Calu3 (cell line): Measurements from ENCODE around the gene UBE2J1. TPM values are rescaled to one million over a fixed set of nuclear protein-coding genes. Genes with fewer than 3 reads are reported as not detected.

ENCODE experiments used
- BruUV-seq: library from RNA; stranded (reverse); fragments of 400-500 nt; replicated peaks from 2 replicates; lab custom pipeline; 2021; lab: Mats Ljungman, UMichigan
- CTCF ChIA-PET: fragments of 300-600 bp; sonication (Branson Sonifier 250); formaldehyde crosslinking; loops from one replicate; lab custom pipeline; 2022; ENCODE audit warnings: antibody characterized with exemption; lab: Charles Lee
- DNase-seq: peaks from one replicate; pipeline ENCODE4 v3.0.0; 2022
- H3K27ac Mint-ChIP-seq: one replicate; pipeline ENCODE4 v1.8.0; 2022; ENCODE audit warnings: mixed read lengths; ENCODE audit not compliant: unreplicated experiment
- H3K27me3 Mint-ChIP-seq: one replicate; pipeline ENCODE4 v1.8.0; 2022; ENCODE audit warnings: mixed read lengths; ENCODE audit not compliant: unreplicated experiment
- H3K36me3 Mint-ChIP-seq: one replicate; pipeline ENCODE4 v1.8.0; 2022; ENCODE audit warnings: mild to moderate bottlenecking, moderate library complexity, mixed read lengths; ENCODE audit not compliant: insufficient read depth, unreplicated experiment
- H3K4me1 Mint-ChIP-seq: one replicate; pipeline ENCODE4 v1.8.0; 2022; ENCODE audit warnings: mild to moderate bottlenecking, low read depth, mixed read lengths; ENCODE audit not compliant: unreplicated experiment
- H3K4me3 Mint-ChIP-seq: one replicate; pipeline ENCODE4 v1.8.0; 2022; ENCODE audit warnings: mild to moderate bottlenecking, low read depth, moderate library complexity, mixed read lengths; ENCODE audit not compliant: unreplicated experiment
- H3K9me3 Mint-ChIP-seq: one replicate; pipeline ENCODE4 v1.8.0; 2022; ENCODE audit warnings: low read depth, mixed read lengths; ENCODE audit not compliant: unreplicated experiment
- intact Hi-C: fragments of 100-400 bp; cut with micrococcal nuclease; formaldehyde crosslinking; loops from one replicate; pipeline ENCODE4 v1.10.0; 2022; ENCODE audit not compliant: unreplicated experiment
- total RNA-seq: library from RNA; stranded (reverse); gene quantifications from 2 replicates; pipeline ENCODE4 v1.2.3, GENCODE V29; 2022
- TF ChIP-seq, protein P1 (sequence below): fragments of 200-600 bp; IDR thresholded peaks from one replicate; pipeline ENCODE4 v1.8.0; 2022; ENCODE audit warnings: antibody characterized with exemption; ENCODE audit not compliant: unreplicated experiment

Gene UBE2J1
- total RNA-seq, 1 experiment from 2014 or later = 18.7 TPM

DNA sequence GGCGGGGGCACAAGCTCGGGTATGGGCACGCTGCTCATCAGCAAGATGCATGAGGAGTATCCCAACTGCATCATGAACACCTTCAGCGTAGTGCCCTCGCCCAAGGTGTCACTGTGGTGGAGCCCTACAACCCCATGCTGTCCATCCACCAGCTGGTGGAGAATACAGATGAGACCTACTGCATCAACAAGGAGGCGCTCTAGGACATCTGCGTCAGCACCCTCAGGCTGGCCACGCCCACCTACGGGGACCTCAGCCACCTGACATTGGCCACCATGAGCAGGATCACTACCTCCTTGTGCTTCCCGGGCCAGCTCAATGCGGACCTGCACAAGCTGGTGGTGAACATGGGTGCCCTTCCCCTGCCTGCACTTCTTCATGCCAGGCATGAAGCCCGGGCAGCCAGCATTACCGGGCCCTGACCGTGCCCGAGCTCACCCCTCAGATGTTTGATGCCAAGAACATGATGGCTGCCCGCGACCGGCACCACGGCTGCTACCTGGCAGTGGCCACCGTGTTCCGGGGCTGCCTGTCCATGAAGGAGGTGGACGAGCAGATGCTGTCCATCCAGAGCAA is 50.2 kb downstream of the UBE2J1 start:
- Mint-ChIP-seq H3K4me3 (no peak overlapping the region), H3K27me3 (no peaks in the 10 kb centered on the region), H3K36me3 (peaks cover 22% of the 10 kb centered on the region), H3K4me1 (peaks cover 37% of the 10 kb centered on the region), H3K9me3 (peaks cover 3% of the 10 kb centered on the region), H3K27ac (no peak overlapping the region)
- no TSS peak for BruUV-seq
- TF ChIP-seq, protein P1, sequence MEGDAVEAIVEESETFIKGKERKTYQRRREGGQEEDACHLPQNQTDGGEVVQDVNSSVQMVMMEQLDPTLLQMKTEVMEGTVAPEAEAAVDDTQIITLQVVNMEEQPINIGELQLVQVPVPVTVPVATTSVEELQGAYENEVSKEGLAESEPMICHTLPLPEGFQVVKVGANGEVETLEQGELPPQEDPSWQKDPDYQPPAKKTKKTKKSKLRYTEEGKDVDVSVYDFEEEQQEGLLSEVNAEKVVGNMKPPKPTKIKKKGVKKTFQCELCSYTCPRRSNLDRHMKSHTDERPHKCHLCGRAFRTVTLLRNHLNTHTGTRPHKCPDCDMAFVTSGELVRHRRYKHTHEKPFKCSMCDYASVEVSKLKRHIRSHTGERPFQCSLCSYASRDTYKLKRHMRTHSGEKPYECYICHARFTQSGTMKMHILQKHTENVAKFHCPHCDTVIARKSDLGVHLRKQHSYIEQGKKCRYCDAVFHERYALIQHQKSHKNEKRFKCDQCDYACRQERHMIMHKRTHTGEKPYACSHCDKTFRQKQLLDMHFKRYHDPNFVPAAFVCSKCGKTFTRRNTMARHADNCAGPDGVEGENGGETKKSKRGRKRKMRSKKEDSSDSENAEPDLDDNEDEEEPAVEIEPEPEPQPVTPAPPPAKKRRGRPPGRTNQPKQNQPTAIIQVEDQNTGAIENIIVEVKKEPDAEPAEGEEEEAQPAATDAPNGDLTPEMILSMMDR = no peak
- CTCF ChIA-PET = no interaction called here
- intact Hi-C loops = no loop called here
- no peak for DNase-seq

DNA sequence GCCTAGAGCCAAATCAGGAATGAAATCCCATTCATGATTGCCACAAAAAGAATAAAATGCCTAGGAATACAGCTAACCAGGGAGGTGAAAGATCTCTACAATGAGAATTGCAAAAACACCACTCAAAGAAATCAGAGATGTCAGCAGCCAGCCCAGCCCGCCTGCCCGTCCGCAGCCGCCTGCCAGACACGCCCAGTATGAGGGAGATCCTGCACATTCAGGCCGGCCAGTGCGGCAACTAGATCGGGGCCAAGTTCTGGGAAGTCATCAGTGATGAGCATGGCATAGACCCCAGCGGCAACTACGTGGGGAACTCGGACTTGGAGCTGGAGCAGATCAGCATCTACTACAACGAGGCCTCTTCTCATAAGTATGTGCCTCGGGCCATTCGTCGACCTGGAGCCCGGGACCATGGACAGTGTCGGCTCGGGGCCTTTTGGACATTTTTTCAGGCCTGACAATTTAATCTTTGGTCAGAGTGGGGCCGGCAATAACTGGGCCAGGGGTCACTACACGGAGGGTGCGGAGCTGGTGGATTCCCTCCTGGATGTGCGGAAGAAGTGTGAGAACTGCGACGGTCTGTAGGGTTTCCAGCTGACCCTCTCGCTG is 50.8 kb downstream of the UBE2J1 start:
- H3K27ac Mint-ChIP-seq = no peak overlapping the region
- H3K4me3 Mint-ChIP-seq = no peak overlapping the region
- peaks cover 37% of the 10 kb centered on the region for H3K4me1 Mint-ChIP-seq
- intact Hi-C loops = no loop called here
- peaks cover 22% of the 10 kb centered on the region for H3K36me3 Mint-ChIP-seq
- BruUV-seq = no TSS peak
- H3K9me3 Mint-ChIP-seq = peaks cover 3% of the 10 kb centered on the region
- TF ChIP-seq, protein P1 = no peak
- H3K27me3 Mint-ChIP-seq = no peaks in the 10 kb centered on the region
- no peak for DNase-seq
- CTCF ChIA-PET = no interaction called here

DNA sequence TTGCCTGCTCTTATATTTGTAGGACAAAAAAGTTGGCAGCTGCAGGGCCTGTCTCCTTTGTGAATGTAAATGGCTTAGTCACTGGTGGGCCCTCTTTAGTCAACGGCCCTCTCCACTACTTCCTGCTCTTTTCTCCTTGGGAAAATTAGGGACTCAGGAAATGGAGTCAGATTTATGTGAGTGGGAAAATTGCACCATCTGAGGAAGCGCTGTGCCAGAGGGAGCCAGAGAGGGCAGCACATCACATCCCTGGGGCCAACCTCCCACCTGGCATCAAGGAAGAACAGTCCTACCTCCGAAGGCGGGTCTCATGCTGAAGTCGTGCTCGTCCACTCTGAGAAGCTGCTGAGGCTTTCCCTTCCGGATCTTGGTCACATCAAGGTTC is 53.1 kb downstream of the UBE2J1 start:
- H3K9me3 Mint-ChIP-seq = peaks cover 3% of the 10 kb centered on the region
- H3K27ac Mint-ChIP-seq = peak overlapping the region; percentile 98
- no peaks in the 10 kb centered on the region for H3K27me3 Mint-ChIP-seq
- H3K4me1 Mint-ChIP-seq = peaks cover 44% of the 10 kb centered on the region
- intact Hi-C loops = loop anchor here (5.0 kb wide), 2 partner anchors 53 to 68 kb away; partner anchors contain the start of gene UBE2J1
- CTCF ChIA-PET = interaction anchor here (1.1 to 2.4 kb wide), 2 partner anchors 12 to 51 kb away, joined by 5 to 9 read pairs; no protein-coding TSS in a partner anchor
- no peak overlapping the region for H3K4me3 Mint-ChIP-seq
- H3K36me3 Mint-ChIP-seq = peaks cover 22% of the 10 kb centered on the region
- TF ChIP-seq, protein P1 = no peak
- DNase-seq = peak; percentile 32
- no TSS peak for BruUV-seq

DNA sequence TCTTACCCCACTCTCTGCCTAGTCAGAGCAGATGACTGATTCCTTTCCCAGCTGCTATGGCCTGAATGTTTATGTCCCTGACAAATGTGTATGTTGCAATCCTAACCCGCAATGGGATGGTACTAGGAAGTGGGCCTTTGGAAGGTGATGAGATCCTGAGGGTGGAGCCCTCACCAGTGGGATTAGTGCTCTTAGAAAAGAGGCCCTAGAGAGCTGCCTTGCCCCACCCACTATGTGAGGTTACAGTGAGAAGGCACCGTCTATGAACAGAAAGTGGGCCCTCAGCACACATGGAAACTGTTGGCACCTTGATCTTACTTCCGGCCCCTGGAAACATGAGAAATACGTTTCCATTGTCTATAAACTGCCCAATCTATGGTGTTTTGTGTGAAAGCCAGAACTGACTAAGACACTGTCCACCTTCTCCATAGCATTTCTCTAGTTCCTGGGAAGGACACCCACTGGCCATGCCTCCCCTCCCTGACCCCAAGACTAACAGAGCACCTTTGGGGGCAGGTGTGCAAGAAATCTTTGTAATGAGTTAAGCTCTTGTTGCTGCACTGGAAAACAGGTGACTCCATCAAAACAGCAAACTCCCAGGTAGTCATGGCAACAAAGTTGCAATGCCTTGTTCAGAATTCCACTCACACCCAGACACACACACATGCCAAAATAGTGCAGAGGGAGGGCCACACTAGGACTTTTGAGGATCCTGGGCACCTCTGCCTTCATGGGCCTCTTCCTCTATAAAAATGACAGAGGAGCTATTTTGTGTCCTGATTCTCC is 53.6 kb downstream of the UBE2J1 start:
- intact Hi-C loops = loop anchor here (5.0 kb wide), 2 partner anchors 53 to 68 kb away; partner anchors contain the start of gene UBE2J1
- H3K9me3 Mint-ChIP-seq = peaks cover 3% of the 10 kb centered on the region
- peak overlapping the region; percentile 47 for H3K4me3 Mint-ChIP-seq
- H3K36me3 Mint-ChIP-seq = peaks cover 22% of the 10 kb centered on the region
- peak; percentile 63 for DNase-seq
- H3K4me1 Mint-ChIP-seq = peaks cover 44% of the 10 kb centered on the region
- no TSS peak for BruUV-seq
- H3K27me3 Mint-ChIP-seq = no peaks in the 10 kb centered on the region
- CTCF ChIA-PET = interaction anchor here (1.1 to 2.4 kb wide), 4 partner anchors 13 to 76 kb away, joined by 4 to 9 read pairs (median 5); no protein-coding TSS in a partner anchor
- TF ChIP-seq, protein P1 = no peak
- peak overlapping the region; percentile 98 for H3K27ac Mint-ChIP-seq
